Osteoblast (primary cell): ENCODE measurements around the gene LRRC8D. TPM values are rescaled to one million over a fixed set of nuclear protein-coding genes. Genes with fewer than 3 reads are reported as not detected.

Experiments
- DNase-seq: peaks from one replicate; pipeline ENCODE4 v3.0.0; 2011; ENCODE audit warnings: low spot score, mixed read lengths; ENCODE audit not compliant: insufficient read length; ENCODE audit errors: missing footprints
- H2AFZ ChIP-seq: 2 replicates; pipeline ENCODE4 v1.6.0; 2011; ENCODE audit warnings: mild to moderate bottlenecking, low read length
- H3K27ac ChIP-seq: 2 replicates; pipeline ENCODE4 v1.5.1; 2011; ENCODE audit warnings: mild to moderate bottlenecking, low read depth, low read length, moderate library complexity
- H3K27me3 ChIP-seq: 2 replicates; pipeline ENCODE4 v1.6.0; 2012; ENCODE audit warnings: mild to moderate bottlenecking, control low read depth, inconsistent platforms, low read length, moderate library complexity; ENCODE audit not compliant: insufficient read depth
- H3K36me3 ChIP-seq: 2 replicates; pipeline ENCODE4 v1.5.1; 2011; ENCODE audit warnings: mild to moderate bottlenecking, low read length, control low read depth, moderate library complexity; ENCODE audit not compliant: insufficient read depth
- H3K4me1 ChIP-seq: 2 replicates; pipeline ENCODE4 v1.5.1; 2011; ENCODE audit warnings: mild to moderate bottlenecking, low read length, control low read depth, moderate library complexity; ENCODE audit not compliant: insufficient read depth
- H3K4me2 ChIP-seq: 2 replicates; pipeline ENCODE4 v1.6.0; 2011; ENCODE audit warnings: mild to moderate bottlenecking, low read length; ENCODE audit not compliant: insufficient read depth
- H3K4me3 ChIP-seq: fragments of 200-600 bp; sonication (generic); 3 replicates; pipeline ENCODE4 v1.5.1; 2012; ENCODE audit warnings: mild to moderate bottlenecking, low read length, inconsistent platforms; ENCODE audit not compliant: insufficient read depth
- H3K79me2 ChIP-seq: 2 replicates; pipeline ENCODE4 v1.6.0; 2012; ENCODE audit warnings: mild to moderate bottlenecking, low read length, control low read depth, inconsistent platforms; ENCODE audit not compliant: insufficient read depth
- H3K9me3 ChIP-seq: 2 replicates; pipeline ENCODE4 v1.5.1; 2011; ENCODE audit warnings: low read depth, low read length, control low read depth
- H4K20me1 ChIP-seq: 2 replicates; pipeline ENCODE4 v1.6.0; 2012; ENCODE audit warnings: mild to moderate bottlenecking, low read length, control low read depth; ENCODE audit not compliant: insufficient read depth
- CTCF ChIP-seq: IDR thresholded peaks from 2 replicates; pipeline ENCODE4 v1.5.1; 2011; ENCODE audit warnings: mild to moderate bottlenecking, low read depth, low read length, moderate library complexity; ENCODE audit errors: extremely low read depth
- total RNA-seq: library from RNA; depleted of rRNA; stranded (reverse); fragments of >200 nt; gene quantifications from 2 replicates; pipeline ENCODE4 v1.2.3, GENCODE V29; 2012

LRRC8D gene
- total RNA-seq, 1 donor = 30.4 TPM

GRCh38 chr1:89816366-89816765 is 4.5 kb upstream of the LRRC8D start:
- H3K27ac ChIP-seq = no peak overlapping the region
- no peak overlapping the region for H3K4me2 ChIP-seq
- H3K36me3 ChIP-seq = no peaks in the 10 kb centered on the region
- no peak for DNase-seq
- H4K20me1 ChIP-seq = no peaks in the 10 kb centered on the region
- H3K9me3 ChIP-seq = no peaks in the 10 kb centered on the region
- H3K79me2 ChIP-seq = no peaks in the 10 kb centered on the region
- no peak overlapping the region for H3K4me3 ChIP-seq
- H3K4me1 ChIP-seq = no peaks in the 10 kb centered on the region
- peaks cover 18% of the 10 kb centered on the region for H3K27me3 ChIP-seq
- H2AFZ ChIP-seq = no peak overlapping the region
- no peak for TF ChIP-seq CTCF

GRCh38 chr1:89821322-89822108 is 683 bp downstream of the LRRC8D start:
- no peak for TF ChIP-seq CTCF
- Histone ChIP-seq H2AFZ (peak overlapping the region; percentile 90), H3K4me3 (peak overlapping the region; percentile 76), H3K36me3 (no peaks in the 10 kb centered on the region), H3K4me1 (peaks cover 6% of the 10 kb centered on the region), H3K27me3 (peaks cover 32% of the 10 kb centered on the region), H3K4me2 (peak overlapping the region; percentile 87), H4K20me1 (no peaks in the 10 kb centered on the region), H3K79me2 (no peaks in the 10 kb centered on the region), H3K27ac (no peak overlapping the region), H3K9me3 (no peaks in the 10 kb centered on the region)
- DNase-seq = peak; percentile 94

- Histone ChIP-seq H3K79me2 (no peaks in the 10 kb centered on the region), H2AFZ (peak overlapping the region; percentile 90), H3K36me3 (no peaks in the 10 kb centered on the region), H3K4me2 (peak overlapping the region; percentile 87), H4K20me1 (no peaks in the 10 kb centered on the region), H3K9me3 (no peaks in the 10 kb centered on the region), H3K27ac (no peak overlapping the region), H3K4me1 (peaks cover 6% of the 10 kb centered on the region), H3K27me3 (peaks cover 32% of the 10 kb centered on the region), H3K4me3 (peak overlapping the region; percentile 76)
- DNase-seq = peak; percentile 46
- no peak for TF ChIP-seq CTCF
Observed at GRCh38 chr1:89822109-89822962, 1.5 kb downstream of the LRRC8D start.
